ENCODE data around the gene RNF166. TPM values are rescaled to one million over a fixed set of nuclear protein-coding genes. Genes with fewer than 3 reads are reported as not detected.

The RNF166 gene
- total RNA-seq, 1 experiment from 2014 or later: 17.5 TPM

- DNase-seq (ENCODE audit: unreplicated experiment): no peak
- Mint-ChIP-seq H3K27ac (ENCODE audit: low read depth, unreplicated experiment) (no peak overlapping the region), H3K27me3 (ENCODE audit: insufficient read depth, unreplicated experiment) (no peaks in the 10 kb centered on the region), H3K4me1 (ENCODE audit: insufficient read depth, unreplicated experiment) (no peaks in the 10 kb centered on the region), H3K4me3 (ENCODE audit: unreplicated experiment) (no peak overlapping the region), H3K36me3 (ENCODE audit: insufficient read depth, unreplicated experiment) (peaks cover 5% of the 10 kb centered on the region), H3K9me3 (ENCODE audit: unreplicated experiment) (no peaks in the 10 kb centered on the region)
- intact Hi-C loops (cut with micrococcal nuclease): no loop called here
- no TSS peak for BruUV-seq (replicated peaks)
- TF ChIP-seq, protein P1, sequence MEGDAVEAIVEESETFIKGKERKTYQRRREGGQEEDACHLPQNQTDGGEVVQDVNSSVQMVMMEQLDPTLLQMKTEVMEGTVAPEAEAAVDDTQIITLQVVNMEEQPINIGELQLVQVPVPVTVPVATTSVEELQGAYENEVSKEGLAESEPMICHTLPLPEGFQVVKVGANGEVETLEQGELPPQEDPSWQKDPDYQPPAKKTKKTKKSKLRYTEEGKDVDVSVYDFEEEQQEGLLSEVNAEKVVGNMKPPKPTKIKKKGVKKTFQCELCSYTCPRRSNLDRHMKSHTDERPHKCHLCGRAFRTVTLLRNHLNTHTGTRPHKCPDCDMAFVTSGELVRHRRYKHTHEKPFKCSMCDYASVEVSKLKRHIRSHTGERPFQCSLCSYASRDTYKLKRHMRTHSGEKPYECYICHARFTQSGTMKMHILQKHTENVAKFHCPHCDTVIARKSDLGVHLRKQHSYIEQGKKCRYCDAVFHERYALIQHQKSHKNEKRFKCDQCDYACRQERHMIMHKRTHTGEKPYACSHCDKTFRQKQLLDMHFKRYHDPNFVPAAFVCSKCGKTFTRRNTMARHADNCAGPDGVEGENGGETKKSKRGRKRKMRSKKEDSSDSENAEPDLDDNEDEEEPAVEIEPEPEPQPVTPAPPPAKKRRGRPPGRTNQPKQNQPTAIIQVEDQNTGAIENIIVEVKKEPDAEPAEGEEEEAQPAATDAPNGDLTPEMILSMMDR (IDR thresholded peaks at IDR 0.05; ENCODE audit: unreplicated experiment): no peak
- ChIA-PET CTCF (no interaction called here), POLR2A (no interaction called here)
Observed at GRCh38 chr16:88651276-88651988, 54.8 kb downstream of the RNF166 start.

DNA sequence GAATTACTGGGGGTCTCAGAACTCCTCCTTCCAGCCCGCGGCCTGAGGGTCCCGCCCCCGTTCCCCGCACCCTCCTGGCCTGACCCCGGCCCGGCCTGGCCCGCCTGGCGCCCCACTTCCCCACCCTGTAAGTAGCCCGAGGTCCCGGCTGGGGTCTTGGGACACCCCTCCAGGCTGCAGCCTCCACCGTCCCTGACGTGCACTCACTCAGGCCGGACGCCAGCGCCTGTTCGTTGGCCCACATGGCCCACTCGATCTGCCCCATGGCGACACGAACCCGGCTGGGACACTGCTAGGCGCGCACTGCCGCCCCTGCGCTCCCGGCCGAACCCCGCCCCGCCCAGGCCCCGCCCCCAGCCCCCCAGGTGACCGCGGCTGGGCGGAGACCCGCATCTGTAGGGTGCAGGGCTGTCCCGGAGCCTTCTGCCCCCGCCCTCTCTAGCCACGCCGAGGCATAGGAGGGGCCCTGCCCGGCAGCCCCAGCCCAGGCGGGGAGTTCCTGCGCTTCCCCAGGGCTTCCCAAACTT is 55.4 kb downstream of the RNF166 start, which contains the start of gene CYBA:
Gene CYBA, minus strand, starts transcription at position 305 of the 527 bp plus-strand sequence. Its CDS starts 40 bp downstream, at position 265.
- BruUV-seq (replicated peaks): no TSS peak
- no peak for DNase-seq (ENCODE audit: unreplicated experiment)
- H3K4me3 Mint-ChIP-seq (ENCODE audit: unreplicated experiment): no peak within 1 kb of the TSS
- H3K27me3 Mint-ChIP-seq (ENCODE audit: insufficient read depth, unreplicated experiment): no peaks in the 10 kb centered on the region
- TF ChIP-seq, protein P1 (IDR thresholded peaks at IDR 0.05; ENCODE audit: unreplicated experiment): no peak
- no peak within 1 kb of the TSS for H3K27ac Mint-ChIP-seq (ENCODE audit: low read depth, unreplicated experiment)
- peaks cover 5% of the 10 kb centered on the region for H3K36me3 Mint-ChIP-seq (ENCODE audit: insufficient read depth, unreplicated experiment)
- no peaks in the 10 kb centered on the region for H3K9me3 Mint-ChIP-seq (ENCODE audit: unreplicated experiment)
- H3K4me1 Mint-ChIP-seq (ENCODE audit: insufficient read depth, unreplicated experiment): no peaks in the 10 kb centered on the region
- intact Hi-C loops (cut with micrococcal nuclease): no loop called here
- CTCF ChIA-PET: no interaction called here
- POLR2A ChIA-PET: no interaction called here

DNA sequence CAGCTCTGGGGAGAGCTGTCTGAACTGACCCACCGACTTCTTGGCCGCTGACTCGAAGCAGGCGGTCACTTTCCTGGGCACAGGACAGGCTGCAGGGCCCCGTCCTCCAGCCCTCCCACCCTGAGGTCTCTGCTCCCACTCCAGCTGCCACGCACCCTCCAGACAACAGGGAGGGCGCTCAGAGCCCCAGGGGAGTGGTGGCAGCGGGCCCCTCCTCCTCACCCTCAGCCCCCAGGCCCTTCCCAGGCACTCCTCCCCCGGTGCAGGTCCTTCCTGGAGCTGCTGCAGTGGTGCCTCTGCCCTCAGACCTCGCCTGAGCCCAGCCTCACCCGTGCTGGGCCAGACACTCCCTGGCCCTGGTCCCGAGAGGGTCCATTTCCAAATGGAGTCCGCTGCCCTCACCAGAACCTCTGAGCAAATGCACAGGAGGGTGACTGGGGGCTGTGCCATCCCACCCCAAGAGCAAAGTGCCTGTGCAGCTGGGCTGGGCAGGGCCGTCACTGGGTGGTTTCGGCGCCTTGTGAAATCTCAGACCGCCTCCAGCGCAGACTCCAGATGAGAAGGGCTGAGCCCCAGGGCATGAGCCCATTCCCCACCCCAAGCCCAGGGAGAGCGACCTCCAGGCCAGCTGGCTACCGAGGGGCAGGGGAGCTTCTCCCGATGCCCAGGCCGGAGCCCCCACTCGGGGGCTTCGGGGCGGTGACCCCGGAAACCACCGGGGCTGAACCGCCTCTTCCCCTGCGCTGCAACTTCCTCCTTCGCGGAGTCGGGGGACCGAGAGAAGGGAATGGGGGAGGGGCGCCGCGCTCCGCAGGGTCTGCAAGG is 56.1 kb downstream of the RNF166 start:
- POLR2A ChIA-PET: interaction anchor here (0.7 to 0.9 kb wide), 2 partner anchors 11 to 13 kb away, joined by 3 read pairs; partner anchors contain the start of gene MVD

More for the DNA sequence above, 56.1 kb downstream of the RNF166 start:
- DNase-seq (ENCODE audit: unreplicated experiment): no peak
- CTCF ChIA-PET: no interaction called here
- intact Hi-C loops (cut with micrococcal nuclease): no loop called here
- H3K4me3 Mint-ChIP-seq (ENCODE audit: unreplicated experiment): no peak overlapping the region
- H3K27me3 Mint-ChIP-seq (ENCODE audit: insufficient read depth, unreplicated experiment): no peaks in the 10 kb centered on the region
- BruUV-seq (replicated peaks): no TSS peak
- H3K27ac Mint-ChIP-seq (ENCODE audit: low read depth, unreplicated experiment): no peak overlapping the region
- no peaks in the 10 kb centered on the region for H3K4me1 Mint-ChIP-seq (ENCODE audit: insufficient read depth, unreplicated experiment)
- no peaks in the 10 kb centered on the region for H3K9me3 Mint-ChIP-seq (ENCODE audit: unreplicated experiment)
- TF ChIP-seq, protein P1 (IDR thresholded peaks at IDR 0.05; ENCODE audit: unreplicated experiment): no peak
- H3K36me3 Mint-ChIP-seq (ENCODE audit: insufficient read depth, unreplicated experiment): peaks cover 5% of the 10 kb centered on the region

All from MCF 10A (cell line).